ENCODE data around the gene GAB2. TPM values are rescaled to one million over a fixed set of nuclear protein-coding genes. Genes with fewer than 3 reads are reported as not detected.
"Not testable (repeated sequence)": the region's sequence is repeated elsewhere in the genome, so short reads cannot be mapped to it uniquely, and the experiment has no call there.

Gene GAB2
- total RNA-seq, 4 donors from 2014 or later = 39.6 to 57.3 (median 46.6) TPM

DNA sequence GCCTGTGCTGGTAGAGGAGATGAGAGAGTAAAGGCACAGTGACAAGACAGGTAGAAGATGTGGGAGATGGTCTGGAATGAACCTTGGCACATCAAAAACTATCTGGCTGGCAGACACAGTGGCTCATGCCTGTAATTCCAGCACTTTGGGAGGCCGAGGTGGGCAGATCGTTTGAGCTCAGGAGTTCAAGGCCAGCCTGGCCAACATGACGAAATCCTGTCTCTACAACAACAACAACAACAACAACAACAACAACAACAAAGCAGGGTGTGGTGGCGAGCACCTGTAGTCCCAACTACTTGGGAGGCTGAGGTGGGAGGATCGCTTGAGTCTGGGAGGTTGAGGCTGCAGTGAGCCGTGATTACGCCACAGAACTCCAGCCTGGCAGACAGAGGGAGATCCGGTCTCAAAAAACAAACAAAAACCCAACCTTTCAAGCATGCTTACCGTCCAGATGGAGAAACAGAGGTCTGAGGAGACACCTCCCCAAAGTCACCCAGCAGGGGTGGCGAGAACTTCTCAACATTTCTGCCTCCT is 240.9 kb downstream of the GAB2 start:
- no peak for TF ChIP-seq EP300 (IDR thresholded peaks at IDR 0.05)
- TF ChIP-seq, protein P1, sequence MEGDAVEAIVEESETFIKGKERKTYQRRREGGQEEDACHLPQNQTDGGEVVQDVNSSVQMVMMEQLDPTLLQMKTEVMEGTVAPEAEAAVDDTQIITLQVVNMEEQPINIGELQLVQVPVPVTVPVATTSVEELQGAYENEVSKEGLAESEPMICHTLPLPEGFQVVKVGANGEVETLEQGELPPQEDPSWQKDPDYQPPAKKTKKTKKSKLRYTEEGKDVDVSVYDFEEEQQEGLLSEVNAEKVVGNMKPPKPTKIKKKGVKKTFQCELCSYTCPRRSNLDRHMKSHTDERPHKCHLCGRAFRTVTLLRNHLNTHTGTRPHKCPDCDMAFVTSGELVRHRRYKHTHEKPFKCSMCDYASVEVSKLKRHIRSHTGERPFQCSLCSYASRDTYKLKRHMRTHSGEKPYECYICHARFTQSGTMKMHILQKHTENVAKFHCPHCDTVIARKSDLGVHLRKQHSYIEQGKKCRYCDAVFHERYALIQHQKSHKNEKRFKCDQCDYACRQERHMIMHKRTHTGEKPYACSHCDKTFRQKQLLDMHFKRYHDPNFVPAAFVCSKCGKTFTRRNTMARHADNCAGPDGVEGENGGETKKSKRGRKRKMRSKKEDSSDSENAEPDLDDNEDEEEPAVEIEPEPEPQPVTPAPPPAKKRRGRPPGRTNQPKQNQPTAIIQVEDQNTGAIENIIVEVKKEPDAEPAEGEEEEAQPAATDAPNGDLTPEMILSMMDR (IDR thresholded peaks at IDR 0.05) = no peak
- Histone ChIP-seq H3K4me1 (no peaks in the 10 kb centered on the region), H3K9me3 (no peaks in the 10 kb centered on the region), H3K36me3 (peaks cover 0 to 53% (median 0%) of the 10 kb centered on the region in 3 donors), H3K27ac (no peak overlapping the region), H3K4me3 (no peak overlapping the region), H3K27me3 (no peaks in the 10 kb centered on the region)
- no peak for DNase-seq (ENCODE audit: low spot score in 2 of 2)
- WGBS, 2 donors = 92% methylated on average over 10 of the region's 10 CpGs

DNA sequence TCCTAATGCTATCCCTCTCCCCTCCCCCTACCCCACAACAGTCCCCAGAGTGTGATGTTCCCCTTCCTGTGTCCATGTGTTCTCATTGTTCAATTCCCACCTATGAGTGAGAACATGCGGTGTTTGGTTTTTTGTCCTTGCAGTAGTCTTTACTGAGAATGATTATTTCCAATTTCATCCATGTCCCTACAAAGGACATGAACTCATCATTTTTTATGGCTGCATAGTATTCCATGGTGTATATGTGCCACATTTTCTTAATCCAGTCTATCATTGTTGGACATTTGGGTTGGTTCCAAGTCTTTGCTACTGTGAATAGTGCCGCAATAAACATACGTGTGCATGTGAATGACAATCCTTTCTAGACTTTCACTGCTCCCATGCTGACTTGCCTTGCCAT is 241.8 kb downstream of the GAB2 start:
- not testable (repeated sequence) for H3K27ac ChIP-seq; DNase-seq (ENCODE audit: low spot score in 2 of 2); H3K27me3 ChIP-seq; H3K9me3 ChIP-seq; H3K4me1 ChIP-seq; H3K4me3 ChIP-seq
- H3K36me3 ChIP-seq = peaks cover 0 to 53% (median 0%) of the 10 kb centered on the region in 3 donors
- 96 to 100% methylated on average over 3 of the region's 3 CpGs for WGBS, 2 donors

DNA sequence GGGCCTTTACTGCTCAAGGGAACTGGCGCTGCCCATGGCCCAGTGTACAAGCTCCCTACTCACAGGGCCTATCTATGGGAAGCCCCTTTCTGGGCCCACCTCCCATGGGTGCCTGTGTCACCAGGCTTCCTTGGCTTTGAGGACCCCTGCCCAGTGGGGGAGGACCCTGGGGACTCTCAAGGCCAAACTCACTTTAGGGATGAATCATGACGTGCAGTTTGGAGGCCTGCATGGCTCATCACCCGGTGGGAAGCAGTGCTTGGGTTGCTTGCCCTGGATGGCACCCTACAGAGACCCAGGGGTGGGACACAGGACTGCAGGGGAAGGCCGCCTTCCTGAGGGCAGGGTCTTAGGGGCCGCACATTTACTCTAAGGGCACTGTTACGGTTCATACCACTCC is 245.7 kb downstream of the GAB2 start:
- peaks cover 0 to 41% (median 0%) of the 10 kb centered on the region in 3 donors for H3K36me3 ChIP-seq
- H3K27ac ChIP-seq = peak overlapping the region in 1 of 4 donors; percentile 36
- no peaks in the 10 kb centered on the region for H3K27me3 ChIP-seq
- H3K4me1 ChIP-seq = peaks cover 0 to 22% (median 13%) of the 10 kb centered on the region in 4 donors
- H3K4me3 ChIP-seq = no peak overlapping the region
- H3K9me3 ChIP-seq = no peaks in the 10 kb centered on the region
- TF ChIP-seq EP300 (IDR thresholded peaks at IDR 0.05) = no peak
- TF ChIP-seq, protein P1 (IDR thresholded peaks at IDR 0.05) = no peak
- no peak for TF ChIP-seq POLR2A (IDR thresholded peaks at IDR 0.05)
- no peak for DNase-seq (ENCODE audit: low spot score in 2 of 2)
- WGBS, 2 donors = 98 to 100% methylated on average over 6 of the region's 6 CpGs

DNA sequence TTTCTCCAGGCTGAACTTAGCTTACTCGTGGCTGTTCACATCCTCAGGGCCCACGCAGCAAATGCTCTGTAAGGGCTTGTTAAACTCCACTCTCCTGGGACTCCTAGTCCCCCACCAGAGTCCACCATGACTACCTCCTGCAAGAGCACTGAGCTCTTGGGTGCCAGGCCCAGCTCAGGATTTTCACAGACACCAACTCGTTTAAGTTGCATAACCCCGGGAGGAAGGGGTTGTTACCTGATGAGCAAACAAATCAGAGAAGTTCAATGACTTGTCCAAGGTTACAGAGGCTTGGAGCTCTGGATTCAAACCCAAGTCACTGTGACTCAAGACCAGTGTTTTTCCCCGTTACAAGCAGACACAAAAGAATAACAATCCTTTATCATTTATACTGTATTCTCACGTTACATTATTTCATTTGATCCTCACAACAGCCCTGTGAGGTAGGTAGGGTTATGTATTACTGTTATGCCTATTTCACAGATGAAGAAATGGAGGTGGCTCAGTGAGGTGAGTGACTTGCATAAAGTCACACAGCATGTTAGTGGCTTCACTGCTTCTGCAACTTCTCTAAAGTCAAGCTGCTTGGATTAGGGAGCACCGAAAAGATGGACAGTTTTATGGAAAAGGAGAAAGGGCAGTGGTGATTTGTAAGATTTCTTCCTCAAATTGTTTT is 246.6 kb downstream of the GAB2 start:
- no peak for DNase-seq (ENCODE audit: low spot score in 2 of 2)
- H3K9me3 ChIP-seq = no peaks in the 10 kb centered on the region
- no peak overlapping the region for H3K4me3 ChIP-seq
- no peaks in the 10 kb centered on the region for H3K27me3 ChIP-seq
- H3K27ac ChIP-seq = peak overlapping the region in 2 of 4 donors; percentile 87 to 91
- WGBS, 2 donors = 80 to 81% methylated on average over 7 of the region's 7 CpGs
- H3K4me1 ChIP-seq = peaks cover 0 to 22% (median 13%) of the 10 kb centered on the region in 4 donors
- TF ChIP-seq EP300 (IDR thresholded peaks at IDR 0.05) = no peak
- TF ChIP-seq POLR2A (IDR thresholded peaks at IDR 0.05) = no peak
- TF ChIP-seq, protein P1 (IDR thresholded peaks at IDR 0.05) = no peak
- H3K36me3 ChIP-seq = peaks cover 0 to 32% (median 0%) of the 10 kb centered on the region in 3 donors

DNA sequence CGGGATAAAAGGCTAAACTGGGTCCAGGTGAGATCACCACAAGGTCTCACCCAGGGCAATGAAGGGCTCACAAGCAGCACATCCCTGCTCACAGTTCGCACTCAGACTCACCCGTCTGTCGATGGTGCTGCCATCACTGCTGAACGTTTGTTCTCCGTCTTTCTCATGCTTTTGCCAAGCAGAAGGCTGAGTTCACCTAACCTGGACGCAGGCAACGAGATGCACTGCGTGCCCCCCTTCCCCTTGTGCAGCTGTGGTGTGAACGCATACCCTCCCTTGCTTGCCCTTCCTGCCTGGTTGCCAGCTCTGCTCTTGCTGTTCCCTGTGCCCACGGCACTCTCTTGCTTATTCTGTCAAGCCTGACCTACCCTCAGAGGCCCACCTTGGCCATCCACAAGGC is 247.2 kb downstream of the GAB2 start:
- H3K36me3 ChIP-seq = peaks cover 0 to 31% (median 0%) of the 10 kb centered on the region in 3 donors
- no peaks in the 10 kb centered on the region for H3K9me3 ChIP-seq
- WGBS, 2 donors = 88 to 90% methylated on average over 11 of the region's 11 CpGs
- H3K4me3 ChIP-seq = no peak overlapping the region
- H3K27ac ChIP-seq = peak overlapping the region in 2 of 4 donors; percentile 87 to 91
- H3K27me3 ChIP-seq = no peaks in the 10 kb centered on the region
- H3K4me1 ChIP-seq = peaks cover 0 to 22% (median 13%) of the 10 kb centered on the region in 4 donors
- no peak for TF ChIP-seq POLR2A (IDR thresholded peaks at IDR 0.05)
- TF ChIP-seq, protein P1 (IDR thresholded peaks at IDR 0.05) = no peak
- TF ChIP-seq EP300 (IDR thresholded peaks at IDR 0.05) = no peak
- no peak for DNase-seq (ENCODE audit: low spot score in 2 of 2)

Data from tibial nerve (tissue), 4 donors.